Activated CD4-positive, alpha-beta T cell treated with anti-CD3 and anti-CD28 coated beads, Interleukin-2, amount 50 U/mL, for 4 hours (primary cell): ENCODE measurements around the gene MELK.

Experiments used
- DNase-seq, 2 experiments: peaks; one replicate each; pipeline ENCODE4 v3.0.0-alpha.2; 2020

MELK gene

GRCh38 chr9:36676091-36676490 is 103.4 kb downstream of the MELK start:
- DNase-seq: no peak

DNA sequence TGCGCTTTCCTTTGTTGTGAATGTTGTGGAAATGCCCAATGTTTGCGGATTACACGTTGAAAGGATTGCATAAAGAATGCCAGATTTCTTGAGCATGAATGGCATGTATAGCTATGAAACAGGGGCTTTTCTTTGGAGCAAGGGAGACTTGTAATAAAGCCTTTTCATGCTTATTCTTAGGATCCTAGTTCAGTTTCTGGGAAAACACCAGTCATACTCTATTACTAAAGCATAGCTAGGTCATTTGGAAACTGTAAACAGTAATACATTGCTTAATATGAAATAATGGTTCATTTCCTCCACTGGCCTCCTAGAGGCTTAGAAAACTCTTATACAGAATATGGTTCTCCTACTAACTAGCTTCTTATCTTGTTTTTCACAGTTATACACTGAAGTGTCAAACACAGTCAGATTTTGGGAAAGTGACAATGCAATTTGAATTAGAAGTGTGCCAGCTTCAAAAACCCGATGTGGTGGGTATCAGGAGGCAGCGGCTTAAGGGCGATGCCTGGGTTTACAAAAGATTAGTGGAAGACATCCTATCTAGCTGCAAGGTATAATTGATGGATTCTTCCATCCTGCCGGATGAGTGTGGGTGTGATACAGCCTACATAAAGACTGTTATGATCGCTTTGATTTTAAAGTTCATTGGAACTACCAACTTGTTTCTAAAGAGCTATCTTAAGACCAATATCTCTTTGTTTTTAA is 104.2 kb downstream of the MELK start:
- DNase-seq: no peak

- DNase-seq: no peak
These were observed 104.9 kb downstream of the MELK start for GRCh38 chr9:36677611-36678010.

GRCh38 chr9:36679710-36680109 is 107.0 kb downstream of the MELK start:
- DNase-seq: no peak

DNA sequence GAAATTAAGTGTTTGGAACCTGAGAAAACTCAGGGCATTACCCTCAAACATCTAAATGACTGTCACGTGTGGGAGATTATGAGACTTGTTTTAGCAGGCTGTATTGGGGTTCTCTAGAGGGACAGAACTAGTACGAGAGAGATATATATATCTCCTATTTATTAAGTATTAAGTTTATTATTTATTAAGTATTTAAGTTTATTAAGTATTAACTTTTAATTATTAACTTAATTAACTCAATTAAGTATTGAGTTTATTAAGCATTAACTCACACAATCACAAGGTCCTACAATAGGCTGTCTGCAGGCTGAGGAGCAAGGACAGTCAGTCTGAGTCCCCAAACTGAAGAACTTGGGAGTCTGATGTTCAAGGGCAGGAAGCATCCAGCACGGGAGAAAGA is 113.8 kb downstream of the MELK start:
- no peak for DNase-seq

DNA sequence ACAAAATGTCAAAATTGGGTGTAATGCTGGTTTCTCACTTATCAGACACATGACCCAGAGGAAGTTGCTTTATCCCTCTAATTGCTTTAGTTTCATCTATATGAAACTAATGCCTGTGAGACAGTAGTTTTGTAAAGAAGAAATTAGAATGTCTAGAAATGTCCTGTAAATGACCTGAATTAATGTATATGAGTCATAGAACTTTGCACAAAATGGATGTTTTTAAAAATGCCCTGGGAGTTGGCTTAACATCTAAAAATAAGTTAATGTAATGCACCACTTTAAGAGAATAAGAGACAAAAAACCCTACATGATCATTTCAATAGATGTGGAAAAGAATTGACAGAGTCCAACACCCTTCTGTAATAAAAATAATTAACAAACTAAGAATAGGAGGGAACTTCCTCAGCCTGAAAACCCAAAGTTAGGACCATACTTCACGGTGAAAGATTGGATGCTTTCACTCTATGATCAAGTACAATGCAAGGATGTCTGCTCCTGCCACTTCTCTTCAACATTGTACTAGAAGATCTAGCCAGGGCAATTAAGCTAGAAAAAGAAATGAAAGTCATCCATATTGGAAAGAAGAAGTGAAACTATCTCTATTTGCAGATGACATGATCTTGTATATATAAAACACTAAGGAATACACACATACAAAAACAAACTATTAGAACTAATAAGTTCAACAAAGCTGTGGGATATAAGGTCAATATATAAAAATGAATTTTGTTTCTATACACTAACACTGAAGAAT is 117.9 kb downstream of the MELK start:
- DNase-seq: no peak

DNA sequence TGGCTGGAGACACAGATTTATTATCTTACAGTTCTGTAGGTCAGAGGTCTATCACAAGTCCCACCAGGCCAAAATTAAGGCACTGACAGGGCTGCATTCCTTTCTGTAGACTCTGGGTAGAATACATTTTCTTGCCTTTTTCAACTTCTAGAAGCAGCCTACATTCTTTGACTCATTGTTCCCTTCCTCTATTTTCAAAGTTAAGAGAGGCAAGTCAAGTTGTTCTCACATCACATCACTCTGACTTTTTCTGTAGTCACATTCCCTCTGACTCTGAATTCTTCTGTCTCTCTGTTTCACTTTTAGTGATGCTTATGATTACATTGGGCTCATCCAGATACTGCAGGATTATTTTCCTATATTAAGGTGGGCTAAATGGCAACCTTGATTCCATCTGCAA is 119.0 kb downstream of the MELK start:
- no peak for DNase-seq

DNA sequence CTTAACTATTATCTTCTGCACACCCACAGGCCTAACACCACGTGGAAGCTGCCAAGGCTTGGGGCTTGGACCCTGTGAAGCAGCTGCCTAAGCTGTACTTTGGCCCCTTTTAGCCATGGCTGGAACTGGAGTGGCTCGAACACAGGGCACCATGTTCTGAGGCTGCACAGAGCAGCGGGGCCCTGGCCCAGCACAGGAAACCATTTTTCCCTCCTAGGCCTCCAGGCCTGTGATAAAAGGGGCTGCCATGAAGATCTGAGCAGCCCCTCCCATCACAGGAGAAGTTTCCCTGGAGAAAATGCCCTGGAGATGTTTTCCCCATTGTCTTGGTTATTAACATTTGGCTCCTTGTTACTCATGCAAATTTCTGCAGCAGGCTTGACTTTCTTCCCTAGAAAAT is 126.3 kb downstream of the MELK start:
- DNase-seq: no peak

DNA sequence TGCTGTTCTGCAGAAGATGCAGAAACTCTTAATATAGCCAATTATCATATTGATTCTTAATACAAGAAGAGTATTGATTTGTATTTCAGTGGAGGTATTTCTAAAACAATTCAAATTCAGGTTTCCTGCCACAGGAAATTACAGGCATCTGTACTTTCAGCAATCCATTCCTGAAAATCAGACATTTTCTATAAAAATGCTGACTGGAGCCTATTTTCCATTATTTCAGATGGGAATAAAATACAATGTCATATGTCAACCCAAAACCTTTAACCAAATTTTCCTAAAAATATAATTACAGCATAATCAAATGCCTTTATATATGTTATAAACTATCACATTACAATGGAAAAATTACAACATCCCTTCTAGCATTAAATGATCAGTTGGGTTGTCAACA is 131.5 kb downstream of the MELK start:
- no peak for DNase-seq

DNA sequence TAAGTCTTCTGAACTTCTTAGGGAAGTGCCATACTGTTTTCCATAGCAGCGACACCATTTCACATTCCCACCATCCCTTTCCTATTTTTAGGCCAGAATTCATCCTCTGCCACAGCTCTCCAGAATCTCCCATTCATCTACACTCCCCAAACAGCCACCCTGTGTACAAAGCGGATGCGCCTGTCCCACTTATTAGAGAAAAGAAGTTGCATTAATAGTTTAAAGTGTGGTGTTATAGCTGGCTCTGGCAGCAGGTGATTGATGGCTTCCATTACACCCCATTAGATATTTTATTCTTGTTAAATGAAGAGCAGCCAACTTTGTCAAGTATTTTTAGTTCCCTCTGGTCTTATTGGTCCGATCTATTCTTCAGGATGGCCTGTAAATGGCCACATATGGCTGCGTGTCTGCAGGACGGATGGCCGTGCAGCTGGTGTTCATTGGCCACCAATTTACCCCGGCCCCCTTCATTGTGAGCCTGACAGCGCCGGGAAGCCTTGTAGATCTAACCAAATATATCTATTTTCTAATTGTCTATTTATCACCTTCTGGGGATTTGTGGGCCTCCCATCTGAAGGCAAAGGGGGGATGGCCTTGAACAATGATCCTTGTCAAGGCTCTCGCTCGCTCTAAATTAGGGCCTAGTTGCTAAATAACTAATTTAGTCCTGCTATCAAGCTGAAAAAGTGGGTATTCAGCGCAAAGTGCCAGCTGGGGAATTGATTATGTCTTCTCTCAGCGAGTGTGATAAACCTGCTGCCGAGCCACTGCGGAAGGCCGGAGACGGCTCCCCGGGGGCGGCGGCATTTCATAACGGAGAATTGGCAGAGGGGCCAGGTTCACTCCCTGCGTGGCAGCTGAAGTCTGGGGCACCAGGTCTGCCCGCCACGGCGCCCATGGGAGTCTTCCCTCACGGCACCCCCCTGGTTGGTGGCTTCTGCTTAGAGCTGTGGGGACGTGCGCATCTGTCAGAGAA is 141.1 kb downstream of the MELK start:
- DNase-seq: no peak

DNA sequence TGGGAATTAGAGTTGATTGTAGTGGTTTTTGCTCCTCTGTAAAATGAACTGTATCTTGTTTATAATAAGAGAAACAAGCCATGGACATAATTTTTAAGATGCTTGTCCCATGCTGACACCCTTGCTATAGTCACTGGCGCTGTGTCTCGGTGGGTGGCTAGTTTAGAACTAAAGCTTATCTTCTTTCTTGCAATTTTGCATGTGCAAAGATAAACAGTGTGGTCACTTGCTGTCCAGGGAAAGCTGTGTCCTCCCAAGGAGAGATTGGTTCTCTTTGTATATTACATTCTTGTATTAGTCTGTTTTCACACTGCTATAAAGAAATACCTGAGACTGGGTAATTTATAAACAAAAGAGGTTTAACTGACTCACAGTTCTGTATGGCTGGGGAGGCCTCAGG is 143.8 kb downstream of the MELK start:
- DNase-seq: no peak

DNA sequence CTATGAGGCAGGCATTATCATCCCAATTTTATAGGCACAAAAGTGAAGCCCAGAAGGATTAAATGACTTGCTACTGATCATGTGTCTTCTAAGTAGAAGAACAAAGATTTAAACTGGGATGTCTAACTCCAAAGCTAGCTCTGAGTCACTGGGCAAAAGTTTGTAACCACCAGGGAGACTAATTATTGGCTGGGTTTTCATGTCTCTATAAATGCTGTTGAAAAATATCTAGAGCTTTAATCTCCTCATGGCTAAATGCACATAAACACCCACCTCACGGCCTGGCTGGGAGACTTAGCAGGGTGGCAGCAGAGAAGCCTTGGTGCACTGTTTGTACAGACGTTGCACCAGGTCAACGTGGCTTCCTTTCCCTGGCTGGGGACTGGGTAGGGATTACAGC is 144.6 kb downstream of the MELK start:
- no peak for DNase-seq

GRCh38 chr9:36718612-36719011 is 145.9 kb downstream of the MELK start:
- DNase-seq: no peak

- DNase-seq: no peak
These were observed 147.3 kb downstream of the MELK start for GRCh38 chr9:36720043-36720442.

DNA sequence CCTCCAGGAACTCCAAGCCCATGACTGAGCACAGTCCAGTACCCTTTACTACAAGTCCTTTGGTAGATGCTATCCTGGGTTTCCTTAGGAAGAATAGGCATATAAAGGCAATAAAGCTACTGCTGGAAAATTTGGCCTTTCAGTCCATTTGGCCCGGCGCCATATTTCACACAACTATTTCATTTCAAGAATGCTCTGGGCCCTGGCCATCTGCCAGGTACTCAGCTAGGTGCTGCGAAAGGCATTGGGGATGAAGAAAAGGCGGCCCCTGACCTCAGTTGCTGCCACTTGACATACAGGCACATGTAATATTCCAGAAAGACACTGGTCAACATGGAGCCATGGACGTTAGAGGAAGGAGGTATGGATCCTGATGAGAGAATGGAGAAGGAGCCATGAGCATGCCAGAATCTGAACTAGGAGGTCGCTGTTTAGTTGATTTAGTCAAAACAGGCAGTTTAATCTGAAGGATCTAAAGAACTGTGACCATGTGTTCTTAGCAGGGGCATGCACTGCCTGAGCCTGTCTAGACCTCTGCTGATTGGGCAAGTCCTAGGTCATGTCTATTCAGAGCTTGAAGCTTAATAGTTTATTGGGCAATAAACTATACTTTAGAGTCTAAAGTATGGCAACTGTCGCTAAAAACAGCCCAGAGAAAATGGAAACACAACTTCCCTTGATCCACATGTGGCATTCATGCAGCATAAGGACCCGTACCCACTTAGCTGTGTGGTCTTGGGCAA is 149.3 kb downstream of the MELK start:
- no peak for DNase-seq

- DNase-seq: no peak
These were observed 153.2 kb downstream of the MELK start for GRCh38 chr9:36725777-36726356.
